Measurements from ENCODE around the gene TENM4. TPM values are rescaled to one million over a fixed set of nuclear protein-coding genes. Genes with fewer than 3 reads are reported as not detected.

TENM4 gene
- total RNA-seq, 1 donor from 2014 or later, result not detected

DNA sequence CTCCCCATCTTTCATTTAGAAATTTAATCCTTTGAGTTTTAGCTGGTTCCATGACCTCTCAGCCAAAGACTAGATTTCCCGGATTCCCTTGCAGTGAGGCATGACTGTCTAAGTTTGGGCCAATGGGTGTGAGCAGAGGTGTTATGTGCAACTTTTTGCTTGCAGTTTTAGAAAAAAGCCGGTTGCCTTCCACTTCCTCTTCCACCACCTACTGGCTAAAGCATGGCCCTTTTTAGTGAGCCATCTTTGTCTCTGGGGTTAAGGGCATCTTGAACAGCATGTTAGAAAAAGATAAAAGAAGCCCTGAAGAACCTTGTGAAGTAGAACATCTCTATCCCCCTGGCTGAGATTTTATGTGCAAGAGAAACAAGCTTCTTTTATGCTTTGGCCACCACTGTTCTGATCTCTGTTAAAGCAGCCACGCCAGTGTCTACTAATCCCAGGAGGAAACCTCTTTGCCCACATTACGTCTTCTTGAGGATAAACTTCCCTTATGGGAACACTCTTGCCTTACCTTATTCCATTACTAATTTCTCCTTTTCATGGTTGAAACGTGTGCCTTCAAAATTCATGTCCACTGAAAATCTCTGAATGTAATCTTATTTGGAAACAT, 279.9 kb downstream of the TENM4 start:
- no peaks in the 10 kb centered on the region for H3K27me3 Mint-ChIP-seq (ENCODE audit: low read depth)

DNA sequence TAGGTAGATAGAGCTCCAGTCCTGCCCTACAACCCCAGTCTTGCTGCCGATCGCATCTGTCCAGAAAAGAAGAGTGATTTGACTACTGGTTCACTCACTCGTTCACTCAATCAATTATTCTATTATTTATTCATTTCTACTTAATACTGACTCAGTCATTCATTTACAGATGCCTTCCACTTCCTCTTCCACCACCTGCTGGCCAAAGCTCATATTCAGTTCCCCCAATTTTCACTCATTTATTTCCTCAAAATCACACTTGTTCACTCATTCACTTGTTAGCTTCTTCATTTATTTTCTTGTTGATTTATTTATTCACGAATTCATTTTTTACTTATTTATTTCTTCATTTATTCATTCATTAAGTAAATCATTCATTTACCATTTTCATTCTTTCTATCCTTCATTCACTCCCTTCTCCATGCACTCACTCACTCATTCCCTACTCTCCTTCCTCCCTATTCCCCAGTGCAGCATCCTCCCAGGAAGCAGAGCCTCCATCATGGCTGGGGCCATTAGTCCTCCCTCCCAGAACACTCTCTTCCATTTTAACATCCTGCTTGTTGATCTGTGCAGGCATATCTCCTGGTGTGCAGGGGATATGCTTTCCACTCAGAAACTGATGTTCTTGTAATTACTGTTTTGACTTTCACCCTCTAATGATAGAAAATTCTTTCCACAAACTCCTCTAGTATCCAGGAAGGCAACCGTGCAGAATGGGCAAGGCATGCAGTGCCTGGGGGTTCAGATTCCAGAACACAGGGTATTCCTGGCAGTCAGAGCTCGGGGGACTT, 281.0 kb downstream of the TENM4 start:
- no peak overlapping the region for H3K27ac Mint-ChIP-seq
- no peaks in the 10 kb centered on the region for H3K27me3 Mint-ChIP-seq (ENCODE audit: low read depth)
- no peak overlapping the region for H3K4me3 Mint-ChIP-seq (ENCODE audit: low read depth)
- DNase-seq (ENCODE audit: low spot score), result no peak
- no peaks in the 10 kb centered on the region for H3K9me3 Mint-ChIP-seq
- intact Hi-C loops (cut with micrococcal nuclease), result no loop called here
- no peaks in the 10 kb centered on the region for H3K4me1 Mint-ChIP-seq (ENCODE audit: low read depth)
- H3K36me3 Mint-ChIP-seq (ENCODE audit: low read depth), result no peaks in the 10 kb centered on the region

More for the DNA sequence above, 279.9 kb downstream of the TENM4 start:
- Mint-ChIP-seq H3K36me3 (ENCODE audit: low read depth) (no peaks in the 10 kb centered on the region), H3K27ac (no peak overlapping the region), H3K9me3 (no peaks in the 10 kb centered on the region), H3K4me1 (ENCODE audit: low read depth) (no peaks in the 10 kb centered on the region), H3K4me3 (ENCODE audit: low read depth) (no peak overlapping the region)
- no peak for DNase-seq (ENCODE audit: low spot score)
- intact Hi-C loops (cut with micrococcal nuclease), result no loop called here

DNA sequence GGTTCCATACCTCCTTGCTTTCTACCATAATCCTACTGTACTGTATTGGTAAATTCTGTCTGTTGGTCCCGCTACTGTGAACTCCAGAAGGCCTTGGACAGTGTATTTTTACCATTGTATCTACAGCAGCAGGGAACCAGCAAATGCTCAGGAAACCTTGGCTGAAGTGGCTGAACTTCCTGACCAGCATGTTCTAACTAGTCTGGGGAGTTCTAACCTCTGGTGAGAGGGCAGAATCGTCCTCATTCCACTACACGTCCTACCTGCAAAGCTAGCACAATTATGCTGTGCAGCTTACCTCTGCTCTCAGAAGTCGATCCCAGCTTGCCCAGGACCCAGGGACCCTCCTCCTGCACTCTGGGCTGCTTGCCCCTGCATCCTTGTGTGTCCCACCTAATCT, 283.1 kb downstream of the TENM4 start:
- no peaks in the 10 kb centered on the region for H3K27me3 Mint-ChIP-seq (ENCODE audit: low read depth)
- H3K4me3 Mint-ChIP-seq (ENCODE audit: low read depth), result no peak overlapping the region
- no peak overlapping the region for H3K27ac Mint-ChIP-seq
- intact Hi-C loops (cut with micrococcal nuclease), result no loop called here
- DNase-seq (ENCODE audit: low spot score), result no peak
- H3K4me1 Mint-ChIP-seq (ENCODE audit: low read depth), result no peaks in the 10 kb centered on the region
- no peaks in the 10 kb centered on the region for H3K36me3 Mint-ChIP-seq (ENCODE audit: low read depth)
- no peaks in the 10 kb centered on the region for H3K9me3 Mint-ChIP-seq

DNA sequence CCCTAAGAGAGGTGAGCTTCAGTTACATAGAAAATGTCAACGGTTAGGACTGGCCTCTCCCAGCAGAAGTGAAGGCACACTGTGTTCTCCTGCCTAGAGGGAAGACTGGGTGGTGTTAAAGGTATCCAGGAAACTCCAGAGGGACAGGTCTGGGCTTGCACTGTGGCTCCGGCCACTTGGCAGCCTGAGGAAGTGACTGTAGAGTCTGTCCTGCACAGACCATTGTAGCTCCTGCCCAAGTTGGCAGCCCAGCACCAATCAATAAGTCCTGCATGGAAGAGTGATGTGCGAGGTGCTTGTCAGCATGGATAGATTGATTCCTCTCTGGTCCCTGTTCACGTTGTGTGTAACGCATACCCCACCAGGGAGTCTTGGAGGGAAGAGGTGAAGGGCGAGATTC, 284.8 kb downstream of the TENM4 start:
- no peaks in the 10 kb centered on the region for H3K36me3 Mint-ChIP-seq (ENCODE audit: low read depth)
- no peak overlapping the region for H3K27ac Mint-ChIP-seq
- intact Hi-C loops (cut with micrococcal nuclease), result no loop called here
- H3K27me3 Mint-ChIP-seq (ENCODE audit: low read depth), result no peaks in the 10 kb centered on the region
- no peak overlapping the region for H3K4me3 Mint-ChIP-seq (ENCODE audit: low read depth)
- DNase-seq (ENCODE audit: low spot score), result no peak
- H3K9me3 Mint-ChIP-seq, result no peaks in the 10 kb centered on the region
- H3K4me1 Mint-ChIP-seq (ENCODE audit: low read depth), result no peaks in the 10 kb centered on the region

DNA sequence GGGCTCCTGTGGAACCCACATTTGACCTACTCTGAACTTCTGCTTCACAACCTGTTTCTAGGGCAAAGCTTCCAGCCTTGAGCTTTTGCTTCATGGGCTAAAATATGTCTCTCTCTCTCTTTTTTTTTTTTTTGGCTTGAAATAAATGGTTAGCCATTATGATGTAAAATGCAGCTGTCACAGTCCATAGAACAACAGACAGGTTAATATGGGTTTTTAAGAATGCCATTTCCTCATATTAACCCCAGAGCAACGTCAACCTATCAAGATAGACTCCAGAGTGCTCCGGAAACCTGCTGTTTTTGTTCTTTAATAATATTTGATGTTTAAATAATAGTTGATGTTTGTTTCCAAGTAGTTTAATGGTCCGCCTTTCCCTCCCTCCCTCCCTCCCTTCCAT, 285.6 kb downstream of the TENM4 start:
- H3K4me3 Mint-ChIP-seq (ENCODE audit: low read depth), result no peak overlapping the region
- no peaks in the 10 kb centered on the region for H3K9me3 Mint-ChIP-seq
- no peaks in the 10 kb centered on the region for H3K27me3 Mint-ChIP-seq (ENCODE audit: low read depth)
- no peaks in the 10 kb centered on the region for H3K4me1 Mint-ChIP-seq (ENCODE audit: low read depth)
- intact Hi-C loops (cut with micrococcal nuclease), result no loop called here
- no peaks in the 10 kb centered on the region for H3K36me3 Mint-ChIP-seq (ENCODE audit: low read depth)
- DNase-seq (ENCODE audit: low spot score), result no peak
- no peak overlapping the region for H3K27ac Mint-ChIP-seq

DNA sequence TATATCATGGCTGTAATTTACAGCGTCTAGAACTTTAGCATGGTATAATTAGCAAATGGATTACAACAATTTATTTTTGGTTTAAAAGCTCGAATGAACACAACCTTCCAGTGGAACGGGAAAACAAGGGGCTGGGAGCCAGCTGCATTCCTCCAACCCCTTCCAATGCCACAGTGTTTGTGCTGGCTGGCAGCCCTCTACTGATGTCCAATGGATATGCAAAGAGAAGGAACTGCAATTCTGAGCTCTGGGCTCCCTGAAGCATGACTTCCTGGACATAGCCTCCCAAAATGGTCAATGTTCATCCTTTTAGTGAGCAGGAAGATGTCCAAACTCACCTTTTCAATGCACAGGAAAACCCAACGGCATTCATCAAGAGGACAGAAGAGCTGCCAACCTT, 288.3 kb downstream of the TENM4 start:
- H3K27ac Mint-ChIP-seq, result no peak overlapping the region
- no peaks in the 10 kb centered on the region for H3K27me3 Mint-ChIP-seq (ENCODE audit: low read depth)
- H3K4me1 Mint-ChIP-seq (ENCODE audit: low read depth), result no peaks in the 10 kb centered on the region
- H3K9me3 Mint-ChIP-seq, result no peaks in the 10 kb centered on the region
- DNase-seq (ENCODE audit: low spot score), result no peak
- intact Hi-C loops (cut with micrococcal nuclease), result no loop called here
- no peak overlapping the region for H3K4me3 Mint-ChIP-seq (ENCODE audit: low read depth)
- no peaks in the 10 kb centered on the region for H3K36me3 Mint-ChIP-seq (ENCODE audit: low read depth)

DNA sequence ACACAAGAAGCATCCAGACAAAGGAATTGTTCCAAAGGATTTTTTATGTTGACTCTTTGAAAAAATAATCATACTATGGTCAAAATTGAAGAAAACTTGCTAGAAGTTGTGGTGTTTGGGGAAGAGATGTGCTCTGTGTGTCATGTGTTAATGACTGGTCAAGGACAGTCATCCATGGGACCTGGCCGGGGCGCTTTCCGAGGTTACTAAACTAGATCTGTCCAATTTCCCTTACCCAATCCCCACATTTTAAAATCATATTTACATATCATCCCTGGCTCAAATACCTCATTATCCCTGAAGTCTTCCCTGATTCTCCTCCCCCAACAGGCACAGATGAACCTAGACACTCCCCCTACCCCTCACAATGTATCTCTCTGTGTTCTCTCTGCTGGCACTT, 289.4 kb downstream of the TENM4 start:
- intact Hi-C loops (cut with micrococcal nuclease), result no loop called here
- Mint-ChIP-seq H3K4me3 (ENCODE audit: low read depth) (no peak overlapping the region), H3K27me3 (ENCODE audit: low read depth) (no peaks in the 10 kb centered on the region), H3K27ac (no peak overlapping the region), H3K4me1 (ENCODE audit: low read depth) (no peaks in the 10 kb centered on the region), H3K9me3 (no peaks in the 10 kb centered on the region), H3K36me3 (ENCODE audit: low read depth) (no peaks in the 10 kb centered on the region)
- no peak for DNase-seq (ENCODE audit: low spot score)

DNA sequence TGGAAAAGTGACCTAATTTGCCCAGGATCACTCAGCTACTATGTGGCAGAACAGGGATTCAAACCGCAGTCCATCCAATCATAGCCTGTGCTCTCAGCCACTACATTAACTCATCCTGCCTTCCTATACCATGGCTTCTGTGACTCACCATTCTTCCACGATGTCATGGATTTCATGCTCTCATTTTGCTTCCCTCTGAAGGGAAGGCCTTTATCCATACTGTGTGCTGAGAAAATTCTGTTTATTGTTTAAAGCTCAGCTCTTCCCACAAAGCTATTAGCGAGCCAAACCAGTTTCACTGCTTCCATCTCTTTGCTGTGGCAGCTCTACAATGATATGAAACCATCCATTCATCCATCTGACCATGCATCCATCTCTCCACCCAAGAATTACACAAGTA, 289.9 kb downstream of the TENM4 start:
- no peak for DNase-seq (ENCODE audit: low spot score)
- Mint-ChIP-seq H3K36me3 (ENCODE audit: low read depth) (no peaks in the 10 kb centered on the region), H3K27me3 (ENCODE audit: low read depth) (no peaks in the 10 kb centered on the region), H3K9me3 (no peaks in the 10 kb centered on the region), H3K27ac (no peak overlapping the region), H3K4me1 (ENCODE audit: low read depth) (no peaks in the 10 kb centered on the region), H3K4me3 (ENCODE audit: low read depth) (no peak overlapping the region)
- intact Hi-C loops (cut with micrococcal nuclease), result no loop called here

DNA sequence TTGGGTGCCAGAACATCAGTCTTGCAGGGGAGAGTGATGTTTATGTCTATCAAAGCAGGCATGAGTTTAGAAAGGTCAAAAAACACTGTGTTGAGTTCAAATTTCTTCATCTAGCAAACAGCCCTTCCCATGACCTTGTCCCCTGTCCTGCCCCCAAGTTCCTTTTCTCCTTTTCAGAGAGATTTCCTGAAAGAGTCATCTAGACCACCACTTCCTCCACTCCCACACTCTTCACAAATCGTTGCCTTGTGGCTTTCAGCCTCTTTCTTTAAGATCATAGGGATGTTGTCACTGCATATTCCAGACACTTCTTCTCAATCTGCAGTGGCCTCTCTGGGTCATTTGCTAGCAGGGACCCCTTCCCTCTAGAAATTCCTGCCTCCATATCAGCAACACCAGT, 290.5 kb downstream of the TENM4 start:
- Mint-ChIP-seq H3K4me1 (ENCODE audit: low read depth) (no peaks in the 10 kb centered on the region), H3K36me3 (ENCODE audit: low read depth) (no peaks in the 10 kb centered on the region), H3K27me3 (ENCODE audit: low read depth) (no peaks in the 10 kb centered on the region), H3K4me3 (ENCODE audit: low read depth) (no peak overlapping the region), H3K9me3 (no peaks in the 10 kb centered on the region), H3K27ac (no peak overlapping the region)
- DNase-seq (ENCODE audit: low spot score), result no peak
- intact Hi-C loops (cut with micrococcal nuclease), result no loop called here

DNA sequence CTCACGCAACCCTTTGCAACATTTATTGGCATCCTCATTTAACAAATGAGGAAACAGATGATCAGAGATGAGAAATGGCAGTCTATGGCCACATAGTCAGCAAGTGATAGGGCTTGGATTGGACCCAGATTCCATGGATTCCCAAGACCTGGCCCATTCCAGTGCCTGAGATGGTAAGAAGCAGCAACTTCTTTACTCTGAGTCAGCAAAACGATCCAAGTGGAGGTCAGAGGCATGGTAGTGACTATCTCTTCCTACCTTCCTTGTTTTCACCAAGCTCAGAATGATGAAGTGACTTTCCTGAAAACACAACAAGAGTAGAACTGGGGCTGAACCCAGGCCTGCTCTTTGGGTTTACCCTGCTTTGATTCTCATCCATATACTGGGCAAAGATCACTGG, 293.1 kb downstream of the TENM4 start:
- H3K9me3 Mint-ChIP-seq, result no peaks in the 10 kb centered on the region
- H3K27me3 Mint-ChIP-seq (ENCODE audit: low read depth), result no peaks in the 10 kb centered on the region
- H3K4me3 Mint-ChIP-seq (ENCODE audit: low read depth), result no peak overlapping the region
- H3K4me1 Mint-ChIP-seq (ENCODE audit: low read depth), result no peaks in the 10 kb centered on the region
- H3K36me3 Mint-ChIP-seq (ENCODE audit: low read depth), result no peaks in the 10 kb centered on the region
- H3K27ac Mint-ChIP-seq, result no peak overlapping the region
- intact Hi-C loops (cut with micrococcal nuclease), result no loop called here
- no peak for DNase-seq (ENCODE audit: low spot score)

DNA sequence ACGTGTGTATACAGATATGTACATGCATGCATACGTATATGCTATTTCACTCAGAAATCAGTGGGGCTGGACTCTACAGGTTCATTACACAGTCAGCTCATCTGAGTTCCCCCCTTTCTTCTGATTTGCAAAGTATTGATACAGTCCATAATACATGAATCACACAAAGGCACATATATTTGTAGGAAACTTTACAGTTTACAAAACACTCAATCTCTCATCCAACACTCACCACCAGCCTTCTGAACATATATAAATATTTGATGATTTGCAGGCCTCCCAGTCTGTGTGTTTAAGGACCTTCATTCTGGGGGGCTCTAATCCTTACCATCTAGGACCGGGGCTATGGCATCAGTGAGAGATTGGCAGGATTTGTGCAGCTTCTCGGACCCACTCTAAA, 293.8 kb downstream of the TENM4 start:
- Mint-ChIP-seq H3K9me3 (no peaks in the 10 kb centered on the region), H3K27ac (no peak overlapping the region), H3K36me3 (ENCODE audit: low read depth) (no peaks in the 10 kb centered on the region), H3K27me3 (ENCODE audit: low read depth) (no peaks in the 10 kb centered on the region), H3K4me3 (ENCODE audit: low read depth) (no peak overlapping the region), H3K4me1 (ENCODE audit: low read depth) (no peaks in the 10 kb centered on the region)
- DNase-seq (ENCODE audit: low spot score), result no peak
- intact Hi-C loops (cut with micrococcal nuclease), result no loop called here

DNA sequence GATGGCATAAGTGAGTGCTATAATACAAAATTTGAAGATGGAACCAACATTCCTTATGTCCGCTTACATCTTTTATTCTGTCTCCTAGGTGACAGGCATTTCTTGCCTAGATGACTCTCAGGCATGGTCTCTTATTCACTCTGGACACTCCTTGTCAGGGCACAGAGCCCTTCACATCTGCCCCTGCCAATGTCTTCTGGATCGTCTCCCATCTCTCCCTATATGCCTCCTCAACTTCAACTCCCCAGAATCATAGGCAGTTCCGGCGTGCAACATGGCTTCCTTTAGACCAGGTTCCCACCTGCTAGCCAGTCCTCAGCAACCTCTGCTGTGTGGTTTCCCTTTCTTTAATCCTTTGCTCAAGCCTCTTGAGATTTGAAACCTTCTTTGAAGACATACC, 300.9 kb downstream of the TENM4 start:
- no peak overlapping the region for H3K4me3 Mint-ChIP-seq (ENCODE audit: low read depth)
- DNase-seq (ENCODE audit: low spot score), result no peak
- H3K27ac Mint-ChIP-seq, result no peak overlapping the region
- H3K9me3 Mint-ChIP-seq, result no peaks in the 10 kb centered on the region
- no peaks in the 10 kb centered on the region for H3K4me1 Mint-ChIP-seq (ENCODE audit: low read depth)
- H3K27me3 Mint-ChIP-seq (ENCODE audit: low read depth), result no peaks in the 10 kb centered on the region
- no peaks in the 10 kb centered on the region for H3K36me3 Mint-ChIP-seq (ENCODE audit: low read depth)
- intact Hi-C loops (cut with micrococcal nuclease), result no loop called here

DNA sequence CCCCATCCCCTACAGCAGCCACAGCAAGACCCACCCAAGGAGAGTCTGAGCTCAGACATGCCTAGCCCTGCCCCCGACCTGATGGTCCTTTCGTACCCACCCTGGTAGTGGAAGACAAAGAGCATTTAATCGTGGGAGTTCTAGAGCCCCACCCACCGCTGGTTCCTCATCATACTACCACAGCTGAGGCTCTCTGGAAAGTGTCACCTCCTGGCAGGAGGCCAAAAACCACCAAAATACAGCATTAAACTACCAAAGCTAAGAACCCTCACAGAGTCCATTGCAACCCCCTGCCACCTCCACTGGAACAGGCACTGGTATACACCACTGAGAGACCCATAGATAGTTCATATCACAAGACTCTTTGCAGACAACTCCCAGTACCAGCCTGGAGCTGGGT, 311.1 kb downstream of the TENM4 start:
- intact Hi-C loops (cut with micrococcal nuclease), result no loop called here
- Mint-ChIP-seq H3K4me1 (ENCODE audit: low read depth) (no peaks in the 10 kb centered on the region), H3K4me3 (ENCODE audit: low read depth) (no peak overlapping the region), H3K27me3 (ENCODE audit: low read depth) (no peaks in the 10 kb centered on the region), H3K36me3 (ENCODE audit: low read depth) (no peaks in the 10 kb centered on the region), H3K27ac (no peak overlapping the region), H3K9me3 (peaks cover 7% of the 10 kb centered on the region)
- no peak for DNase-seq (ENCODE audit: low spot score)

Data from activated T-helper 2 cell treated with anti-CD3 and anti-CD28 coated beads, Interferon-gamma antibody, Interleukin-2, Interleukin-4, amounts not matched to agents 10 μg/mL and 5 μg/mL and 100 μg/mL, durations not matched to agents 14 hours and 24 hours and 36 hours (primary cell).